Endometrial microvascular endothelial cells (primary cell): ENCODE data around the gene MRPL21. TPM values are rescaled to one million over a fixed set of nuclear protein-coding genes. Genes with fewer than 3 reads are reported as not detected.

Experiments
- in situ Hi-C: cut with HindIII; loops from 2 replicates; pipeline ENCODE4 v1.10.0; 2017; ENCODE audit warnings: low sequenced_read_pairs, low pct_unique_long_range_greater_than_20kb; ENCODE audit errors: inconsistent ontology term
- total RNA-seq: library from RNA; depleted of rRNA; stranded (reverse); fragments of >200 nt; gene quantifications from one replicate; pipeline ENCODE4 v1.2.3, GENCODE V29; 2015; ENCODE audit errors: inconsistent ontology term

The MRPL21 gene
- total RNA-seq, 1 donor from 2014 or later = 50.6 TPM

DNA sequence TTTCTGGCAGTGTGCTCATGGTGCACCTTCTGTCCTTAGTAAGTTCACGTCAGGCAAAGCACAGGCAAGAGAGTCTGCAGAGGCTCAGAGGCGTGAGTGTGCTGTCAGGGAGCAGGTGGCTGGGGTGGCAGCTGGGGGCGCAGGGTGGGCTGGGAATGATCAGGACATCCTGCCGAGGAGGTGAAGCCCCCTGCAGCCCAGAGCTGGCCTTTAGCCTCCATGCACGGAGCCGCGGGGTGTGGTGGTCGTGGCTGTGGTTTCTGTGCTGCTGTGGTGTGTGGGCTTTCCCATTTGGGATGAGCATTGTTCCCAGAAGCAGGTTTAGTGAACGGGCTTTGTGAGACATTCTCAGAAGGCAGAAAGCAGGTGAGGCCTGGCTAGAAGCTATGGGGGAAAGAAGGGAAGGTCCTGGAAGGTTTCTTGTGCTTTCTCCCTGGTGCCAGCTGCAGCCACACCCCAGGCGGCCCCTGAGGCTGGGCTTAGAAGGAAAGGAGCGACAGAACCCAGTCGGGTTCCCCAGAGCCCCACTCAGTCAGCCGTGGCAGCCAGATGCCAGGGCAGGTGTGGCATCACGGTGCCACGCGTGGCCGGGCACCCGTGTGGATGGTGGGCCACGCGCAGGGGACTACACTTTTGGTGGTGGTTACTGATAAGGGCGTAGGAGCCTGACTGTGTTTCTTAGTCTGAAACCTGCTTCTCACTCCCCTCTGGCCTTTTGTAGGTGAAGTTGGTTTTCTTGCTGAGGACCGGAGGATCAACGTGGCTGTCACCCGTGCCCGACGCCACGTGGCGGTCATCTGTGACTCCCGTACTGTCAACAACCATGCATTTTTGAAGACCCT is 32.1 kb upstream of the MRPL21 start:
- in situ Hi-C loops = no loop called here

DNA sequence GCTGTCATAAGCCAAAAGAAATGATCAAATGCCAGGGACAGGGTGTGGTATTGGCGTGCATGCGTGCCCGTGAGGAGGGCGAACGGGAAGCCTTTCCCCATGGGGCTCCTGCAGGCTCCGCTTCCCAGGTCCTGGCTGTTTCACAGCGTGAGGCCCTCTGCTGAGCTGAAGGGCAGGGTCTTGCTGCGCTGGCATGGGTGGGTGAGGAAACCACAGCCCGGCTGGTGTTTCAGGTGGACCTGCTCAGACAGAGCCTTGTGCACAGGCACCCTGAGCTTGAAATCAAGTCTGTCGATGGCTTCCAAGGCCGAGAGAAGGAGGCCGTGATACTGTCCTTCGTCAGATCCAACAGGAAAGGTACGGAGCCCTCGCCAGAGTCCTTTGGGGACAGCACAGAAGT is 31.4 kb upstream of the MRPL21 start:
- in situ Hi-C loops = no loop called here

GRCh38 chr11:68934666-68935065 is 31.0 kb upstream of the MRPL21 start:
- in situ Hi-C loops = no loop called here

- in situ Hi-C loops = no loop called here
These were observed 30.7 kb upstream of the MRPL21 start for GRCh38 chr11:68934321-68934645.

GRCh38 chr11:68933605-68934320 is 30.1 kb upstream of the MRPL21 start:
- in situ Hi-C loops = no loop called here

- in situ Hi-C loops = no loop called here
These were observed 29.4 kb upstream of the MRPL21 start for GRCh38 chr11:68932933-68933577.

GRCh38 chr11:68932358-68932757 is 28.7 kb upstream of the MRPL21 start:
- in situ Hi-C loops = no loop called here

DNA sequence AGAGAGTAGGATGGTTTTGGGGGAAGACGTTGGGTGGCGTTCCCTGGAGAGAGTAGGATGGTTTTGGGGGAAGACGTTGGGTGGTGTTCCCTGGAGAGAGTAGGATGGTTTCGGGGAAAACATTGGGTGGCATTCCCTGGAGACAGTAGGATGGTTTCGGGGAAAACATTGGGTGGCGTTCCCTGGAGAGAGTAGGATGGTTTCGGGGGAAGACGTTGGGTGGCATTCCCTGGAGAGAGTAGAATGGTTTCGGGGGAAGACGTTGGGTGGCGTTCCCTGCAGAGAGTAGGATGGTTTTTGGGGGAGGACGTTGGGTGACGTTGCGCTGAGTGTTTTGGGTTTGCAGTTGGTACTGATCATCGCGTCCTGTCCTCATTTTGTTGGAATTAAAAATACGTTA is 28.3 kb upstream of the MRPL21 start:
- in situ Hi-C loops = no loop called here

- in situ Hi-C loops = no loop called here
These were observed 27.6 kb upstream of the MRPL21 start for GRCh38 chr11:68930991-68931855.

DNA sequence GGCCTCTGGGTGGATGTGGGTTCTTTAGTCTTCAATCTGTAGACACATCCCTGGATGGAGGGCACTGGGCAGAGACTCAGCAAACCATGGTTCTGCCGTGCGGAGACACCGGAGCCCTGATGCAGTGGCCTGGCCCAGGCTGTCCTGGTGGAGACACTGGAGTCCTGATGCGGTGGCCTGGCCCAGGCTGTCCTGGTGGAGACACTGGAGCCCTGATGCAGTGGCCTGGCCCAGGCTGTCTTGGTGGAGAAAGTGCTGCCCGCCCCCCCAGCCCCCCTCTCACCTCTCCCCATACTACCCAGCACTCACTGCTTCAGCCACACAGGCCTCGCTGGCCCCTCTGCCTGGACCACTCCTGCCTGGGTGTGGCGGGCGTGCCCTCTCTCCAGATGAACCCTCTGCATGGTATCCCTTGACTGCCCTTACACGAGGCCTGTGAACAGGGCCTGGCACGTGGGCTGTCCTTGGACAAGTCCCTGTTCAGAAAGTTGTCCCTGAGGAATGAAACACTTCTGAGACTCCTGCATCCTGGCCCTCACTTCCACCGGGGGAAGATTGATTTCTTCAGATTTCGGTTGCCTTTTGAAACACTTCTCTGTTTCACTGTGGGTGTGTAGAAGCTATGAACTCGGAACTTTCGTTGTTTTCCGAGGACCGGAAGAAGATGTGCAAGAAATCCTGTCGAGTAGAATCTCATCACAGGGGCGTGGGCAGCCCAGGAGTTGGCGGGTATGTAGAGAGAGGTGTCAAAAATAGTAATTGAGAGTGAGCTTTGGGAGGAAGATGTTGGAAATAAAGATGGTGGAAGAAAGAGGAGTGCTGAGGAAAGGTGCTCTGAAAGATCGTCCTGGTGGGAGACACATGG is 26.3 kb upstream of the MRPL21 start:
- in situ Hi-C loops = no loop called here

- in situ Hi-C loops = no loop called here
These were observed 25.5 kb upstream of the MRPL21 start for GRCh38 chr11:68929135-68929534.

GRCh38 chr11:68928136-68928880 is 24.7 kb upstream of the MRPL21 start:
- in situ Hi-C loops = no loop called here

DNA sequence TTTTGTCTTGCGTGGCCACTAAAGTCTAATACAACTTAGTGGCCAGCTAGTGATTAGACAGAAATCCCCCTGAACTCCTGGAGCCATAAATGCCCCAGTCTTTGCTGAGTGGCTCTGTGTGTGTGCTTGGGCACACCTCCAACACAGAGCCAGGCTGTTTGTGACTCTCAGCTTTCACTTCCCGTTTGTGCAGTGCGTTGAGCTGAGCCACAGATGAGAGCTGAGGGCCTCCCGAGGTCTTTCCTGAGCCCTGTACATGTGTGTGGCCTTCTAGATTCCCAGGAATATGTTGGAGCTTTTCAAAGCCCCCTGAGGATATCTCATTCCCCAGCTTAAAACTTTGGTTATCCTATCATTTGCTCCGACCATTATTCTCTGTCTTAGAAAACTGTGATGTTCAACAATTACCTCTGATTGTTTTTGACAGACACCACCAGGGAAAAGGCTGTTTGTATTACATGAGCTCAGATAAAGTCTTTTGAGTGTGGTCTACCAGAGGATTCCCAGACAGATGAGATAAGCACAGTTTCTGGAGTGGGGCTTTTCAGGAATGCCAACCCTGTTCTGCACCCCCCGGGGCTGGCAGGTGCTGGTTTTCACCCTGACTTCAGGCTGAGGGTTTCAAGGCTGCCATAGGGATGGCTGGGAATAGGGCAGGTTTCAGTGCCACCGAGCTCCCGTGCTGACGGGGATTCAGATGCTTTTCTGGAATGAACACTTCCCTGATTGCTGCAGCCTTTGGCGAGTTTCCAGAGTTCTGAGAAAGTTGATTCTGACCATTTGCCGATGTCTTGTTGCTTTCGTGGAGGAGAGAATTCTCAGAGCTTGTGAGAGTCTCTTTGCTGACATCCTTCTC is 23.9 kb upstream of the MRPL21 start:
- in situ Hi-C loops = no loop called here

DNA sequence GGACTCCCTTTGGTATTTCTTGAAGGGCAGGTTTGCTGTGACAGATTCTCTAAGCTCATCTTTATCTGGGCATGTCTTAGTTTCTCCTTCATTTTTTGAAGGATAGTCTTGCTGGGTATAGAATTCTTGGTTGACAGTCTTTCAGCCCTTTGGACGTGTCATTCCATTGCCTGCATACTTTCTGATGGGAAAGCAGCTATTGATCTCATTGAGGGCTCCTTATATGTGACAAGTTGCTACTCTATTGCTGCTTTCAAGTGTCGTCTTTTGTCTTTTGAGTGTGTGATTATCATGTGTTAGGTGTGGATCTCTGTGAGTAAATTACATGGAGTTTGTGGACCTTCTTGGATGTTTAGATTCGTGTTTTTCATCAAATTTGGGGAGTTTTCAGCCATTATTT is 22.0 kb upstream of the MRPL21 start:
- in situ Hi-C loops = no loop called here

DNA sequence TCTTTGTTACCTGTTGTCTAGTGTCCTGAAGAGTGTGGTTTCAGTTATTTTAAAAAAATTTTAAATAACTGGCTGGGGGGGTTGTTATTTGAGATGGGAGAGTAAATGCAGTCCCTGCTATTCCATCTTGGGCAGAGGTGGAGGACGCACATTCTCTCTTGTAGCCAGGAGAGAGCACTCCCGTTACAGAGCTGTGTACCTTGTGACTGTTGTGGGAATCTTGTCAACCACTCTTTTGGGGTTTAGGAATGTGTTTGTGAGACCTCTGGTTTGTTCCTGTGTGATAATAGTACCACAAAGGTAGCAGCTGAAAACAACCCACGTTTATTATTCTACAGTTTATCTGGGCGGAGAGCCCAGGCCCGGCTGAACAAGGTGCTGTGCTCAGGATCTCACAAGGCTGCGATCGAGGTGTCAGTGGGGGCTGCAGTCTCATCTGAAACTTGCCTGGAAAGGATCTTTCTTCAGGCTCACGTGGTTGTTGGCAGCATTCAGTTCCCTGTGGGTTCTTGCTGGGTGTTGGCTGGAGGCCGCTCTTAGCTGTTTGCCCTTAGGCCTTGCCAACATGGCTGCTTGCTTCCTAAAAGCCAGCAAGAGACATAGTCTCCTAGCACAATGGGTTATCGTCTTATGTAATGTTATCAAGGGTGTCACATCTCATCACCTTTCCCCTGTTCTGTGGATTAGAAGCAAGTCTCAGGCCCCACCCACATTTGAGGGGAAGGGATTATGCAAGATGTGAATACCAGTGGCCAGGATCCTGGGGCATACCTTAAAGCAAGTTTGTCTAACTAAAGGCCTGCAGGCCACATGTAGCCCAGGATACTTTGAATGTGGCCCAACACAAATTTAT is 20.7 kb upstream of the MRPL21 start:
- in situ Hi-C loops = no loop called here

DNA sequence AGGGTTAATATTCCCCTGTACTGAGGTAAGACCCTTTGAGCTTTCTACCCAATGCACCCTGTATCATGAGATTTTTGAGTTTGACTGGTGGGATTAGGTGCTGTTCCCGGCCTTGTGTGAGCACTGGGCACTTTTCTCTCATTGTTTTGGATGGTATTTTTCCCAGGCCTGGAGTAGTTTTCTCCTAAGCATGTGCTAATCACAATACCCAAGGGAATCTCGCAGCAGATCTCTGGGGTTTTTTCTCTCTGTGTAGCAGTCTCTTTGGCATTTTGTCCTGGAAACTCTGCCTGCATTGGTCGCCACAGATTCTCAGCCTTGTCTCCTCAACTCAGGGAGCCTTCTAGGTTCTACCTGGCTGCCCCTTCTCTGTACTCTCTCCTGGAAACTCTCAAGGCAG is 20.0 kb upstream of the MRPL21 start:
- in situ Hi-C loops = no loop called here
